Tibial nerve (tissue), 4 donors: ENCODE results near the gene KLK3.

ENCODE experiments used
- EP300 ChIP-seq, 2 donors: sonication (generic); formaldehyde crosslinking; IDR thresholded peaks; one replicate each; pipeline ENCODE4 v1.6.1; 2017; ENCODE audit warnings: antibody characterized with exemption in 2 of 2, mild to moderate bottlenecking in 1 of 2
- TF ChIP-seq, protein P1 (sequence below), 5 experiments: fragments of 200-600 bp in 3 of 5; fragments of 450-650 bp in 2 of 5; sonication (generic) in 3 of 5; IDR thresholded peaks; one replicate each; pipeline ENCODE4 v1.5.1; 2016 to 2019; ENCODE audit warnings: antibody characterized with exemption in 5 of 5, mild to moderate bottlenecking in 3 of 5, moderate library complexity in 2 of 5

DNA sequence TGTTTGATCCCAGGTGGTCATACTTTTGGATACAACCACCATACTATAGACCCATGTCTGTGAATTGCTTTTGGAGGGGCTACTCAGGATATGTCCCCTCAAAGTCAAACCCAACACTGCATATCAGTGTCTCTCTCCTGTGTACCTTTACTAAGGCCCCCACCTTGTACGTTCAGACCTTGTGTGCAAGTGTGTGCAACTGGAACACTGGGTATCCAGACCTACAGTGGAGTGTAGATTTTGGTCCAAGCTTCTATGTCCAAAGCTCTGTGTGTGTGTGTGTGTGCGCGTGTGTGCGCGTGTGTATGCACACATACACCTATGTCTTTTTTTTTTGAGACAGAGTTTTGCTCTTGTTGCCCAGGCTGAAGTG, 36.5 kb downstream of the KLK3 start:
- no peak for TF ChIP-seq EP300 (IDR thresholded peaks at IDR 0.05)
- TF ChIP-seq, protein P1, sequence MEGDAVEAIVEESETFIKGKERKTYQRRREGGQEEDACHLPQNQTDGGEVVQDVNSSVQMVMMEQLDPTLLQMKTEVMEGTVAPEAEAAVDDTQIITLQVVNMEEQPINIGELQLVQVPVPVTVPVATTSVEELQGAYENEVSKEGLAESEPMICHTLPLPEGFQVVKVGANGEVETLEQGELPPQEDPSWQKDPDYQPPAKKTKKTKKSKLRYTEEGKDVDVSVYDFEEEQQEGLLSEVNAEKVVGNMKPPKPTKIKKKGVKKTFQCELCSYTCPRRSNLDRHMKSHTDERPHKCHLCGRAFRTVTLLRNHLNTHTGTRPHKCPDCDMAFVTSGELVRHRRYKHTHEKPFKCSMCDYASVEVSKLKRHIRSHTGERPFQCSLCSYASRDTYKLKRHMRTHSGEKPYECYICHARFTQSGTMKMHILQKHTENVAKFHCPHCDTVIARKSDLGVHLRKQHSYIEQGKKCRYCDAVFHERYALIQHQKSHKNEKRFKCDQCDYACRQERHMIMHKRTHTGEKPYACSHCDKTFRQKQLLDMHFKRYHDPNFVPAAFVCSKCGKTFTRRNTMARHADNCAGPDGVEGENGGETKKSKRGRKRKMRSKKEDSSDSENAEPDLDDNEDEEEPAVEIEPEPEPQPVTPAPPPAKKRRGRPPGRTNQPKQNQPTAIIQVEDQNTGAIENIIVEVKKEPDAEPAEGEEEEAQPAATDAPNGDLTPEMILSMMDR (IDR thresholded peaks at IDR 0.05): no peak
